B cell (primary cell): ENCODE data around the gene ISCU.

Experiments
- CTCF ChIP-seq: fragments of 200-600 bp; IDR thresholded peaks from one replicate; pipeline ENCODE4 v1.8.0; 2022; ENCODE audit warnings: antibody characterized with exemption, mild to moderate bottlenecking
- EZH2 ChIP-seq: IDR thresholded peaks from 2 replicates; pipeline ENCODE4 v1.6.1; 2012; ENCODE audit warnings: borderline replicate concordance, low read depth, mild to moderate bottlenecking, moderate library complexity, low read length; ENCODE audit not compliant: insufficient read depth, poor library complexity, severe bottlenecking

GRCh38 chr12:108581311-108582227, 19.2 kb downstream of the ISCU start:
- TF ChIP-seq CTCF (no peak), EZH2 (no peak)
